ENCODE results near the gene SLC4A1AP.

SLC4A1AP gene

GRCh38 chr2:27709326-27709725, 45.6 kb downstream of the SLC4A1AP start:
- DNase-seq (ENCODE audit: low read depth in 2 of 2): no peak
- TF ChIP-seq CTCF (IDR thresholded peaks at IDR 0.05; ENCODE audit: low read depth, low read length): no peak
- no peak overlapping the region for H3K4me3 ChIP-seq (replicated peaks in 1 of 2; ENCODE audit: low read depth in 2 of 2, low read length in 2 of 2)

- DNase-seq (ENCODE audit: low read depth in 2 of 2): no peak
- no peak overlapping the region for H3K4me3 ChIP-seq (replicated peaks in 1 of 2; ENCODE audit: low read depth in 2 of 2, low read length in 2 of 2)
- TF ChIP-seq CTCF (IDR thresholded peaks at IDR 0.05; ENCODE audit: low read depth, low read length): no peak
Observed at GRCh38 chr2:27709960-27710575, 46.4 kb downstream of the SLC4A1AP start.

- peak; percentile 46 to 86 for DNase-seq (ENCODE audit: low read depth in 2 of 2)
- H3K4me3 ChIP-seq (replicated peaks in 1 of 2; ENCODE audit: low read depth in 2 of 2, low read length in 2 of 2): no peak overlapping the region
- TF ChIP-seq CTCF (IDR thresholded peaks at IDR 0.05; ENCODE audit: low read depth, low read length): no peak
Observed at GRCh38 chr2:27710640-27711430, 47.1 kb downstream of the SLC4A1AP start.

- DNase-seq (ENCODE audit: low read depth in 2 of 2): no peak
- no peak overlapping the region for H3K4me3 ChIP-seq (replicated peaks in 1 of 2; ENCODE audit: low read depth in 2 of 2, low read length in 2 of 2)
- TF ChIP-seq CTCF (IDR thresholded peaks at IDR 0.05; ENCODE audit: low read depth, low read length): no peak
Observed at GRCh38 chr2:27711804-27712203, 48.1 kb downstream of the SLC4A1AP start.

- no peak overlapping the region for H3K4me3 ChIP-seq (replicated peaks in 1 of 2; ENCODE audit: low read depth in 2 of 2, low read length in 2 of 2)
- no peak for DNase-seq (ENCODE audit: low read depth in 2 of 2)
- no peak for TF ChIP-seq CTCF (IDR thresholded peaks at IDR 0.05; ENCODE audit: low read depth, low read length)
Observed at GRCh38 chr2:27712522-27712921, 48.8 kb downstream of the SLC4A1AP start.

GRCh38 chr2:27713201-27713600, 49.5 kb downstream of the SLC4A1AP start:
- H3K4me3 ChIP-seq (replicated peaks in 1 of 2; ENCODE audit: low read depth in 2 of 2, low read length in 2 of 2): no peak overlapping the region
- TF ChIP-seq CTCF (IDR thresholded peaks at IDR 0.05; ENCODE audit: low read depth, low read length): no peak
- no peak for DNase-seq (ENCODE audit: low read depth in 2 of 2)
